Astrocyte (in vitro differentiated cells and primary cell): ENCODE data around the gene MUSK.

Experiments
- CTCF ChIP-seq: IDR thresholded peaks from 2 replicates; pipeline ENCODE4 v1.5.1; 2011; ENCODE audit warnings: low read depth, mild to moderate bottlenecking, inconsistent platforms, low read length, moderate library complexity; ENCODE audit not compliant: insufficient read depth
- EZH2 ChIP-seq: IDR thresholded peaks from 2 replicates; pipeline ENCODE4 v1.6.1; 2012; ENCODE audit warnings: mild to moderate bottlenecking, low read length, inconsistent platforms; ENCODE audit not compliant: insufficient read depth

DNA sequence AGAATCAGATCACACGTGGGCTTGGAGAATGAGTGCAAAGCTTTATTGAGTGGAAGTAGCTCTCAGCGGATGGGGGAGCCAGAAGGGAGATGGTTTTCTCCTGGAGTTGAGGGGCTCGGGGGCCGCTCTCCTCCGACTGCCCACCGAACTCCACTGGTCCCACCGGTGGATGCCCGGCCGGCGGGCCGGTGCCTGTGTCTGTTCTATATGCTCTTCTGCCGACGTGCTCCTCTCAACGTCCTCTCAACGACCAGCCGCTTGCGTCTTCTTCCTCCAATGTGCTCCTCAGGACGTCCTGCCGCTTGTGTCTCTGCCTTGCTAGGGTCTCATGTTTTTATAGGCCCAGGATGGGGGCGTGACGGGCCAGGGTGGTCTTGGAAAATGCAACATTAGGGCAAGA is 161.9 kb downstream of the MUSK start:
- TF ChIP-seq CTCF: no peak
- no peak for TF ChIP-seq EZH2
